SU-DHL-6 (cell line): Measurements from ENCODE around the gene GPSM1.

Source experiments
- H2AFZ ChIP-seq: fragments of 200-600 bp; sonication (generic); 2 replicates; pipeline ENCODE4 v1.6.1; 2014; ENCODE audit warnings: low read depth, mild to moderate bottlenecking, moderate library complexity, mixed read lengths, antibody characterized with exemption, low read length; ENCODE audit not compliant: severe bottlenecking
- H3F3A ChIP-seq: fragments of 200-600 bp; shearing (Covaris generic); 2 replicates; pipeline ENCODE4 v1.6.0; 2016; ENCODE audit warnings: antibody characterized with exemption, mild to moderate bottlenecking; ENCODE audit not compliant: insufficient read depth
- H3K27ac ChIP-seq: fragments of 200-600 bp; sonication (generic); 2 replicates; pipeline ENCODE4 v1.5.1; 2016; ENCODE audit warnings: low read depth, mild to moderate bottlenecking, low read length, moderate library complexity, mixed read lengths
- H3K27me3 ChIP-seq: fragments of 200-600 bp; sonication (generic), shearing (Covaris generic); 2 replicates; pipeline ENCODE4 v1.6.0; 2014; ENCODE audit warnings: mild to moderate bottlenecking, low read length
- H3K36me3 ChIP-seq: fragments of 200-600 bp; sonication (generic); 2 replicates; pipeline ENCODE4 v1.6.1; 2014; ENCODE audit warnings: mild to moderate bottlenecking, low read length, mixed read lengths
- H3K4me2 ChIP-seq: fragments of 300-600, 200-600 bp; shearing (Covaris generic), sonication (generic); 2 replicates; pipeline ENCODE4 v1.6.0; 2014; ENCODE audit warnings: low read length, low read depth, mild to moderate bottlenecking; ENCODE audit not compliant: poor library complexity, severe bottlenecking
- H3K4me3 ChIP-seq: fragments of 200-600 bp; sonication (generic); 2 replicates; pipeline ENCODE4 v1.5.1; 2014; ENCODE audit warnings: antibody characterized with exemption, low read length, mild to moderate bottlenecking, mixed read lengths; ENCODE audit not compliant: insufficient read depth, poor library complexity, severe bottlenecking
- H3K79me2 ChIP-seq: fragments of 200-600 bp; sonication (generic); 2 replicates; pipeline ENCODE4 v1.6.1; 2014; ENCODE audit warnings: mild to moderate bottlenecking, low read length, moderate library complexity; ENCODE audit not compliant: insufficient read depth
- H3K9ac ChIP-seq: fragments of 200-600 bp; sonication (generic); 2 replicates; pipeline ENCODE4 v1.7.0; 2014; ENCODE audit warnings: mild to moderate bottlenecking, low read length
- H3K9me2 ChIP-seq: fragments of 200-600 bp; sonication (generic); replicated peaks from 2 replicates; pipeline ENCODE4 v1.6.1; 2014; ENCODE audit warnings: low read length; ENCODE audit not compliant: insufficient read depth
- H3K9me3 ChIP-seq: fragments of 200-600 bp; sonication (generic); 2 replicates; pipeline ENCODE4 v1.6.1; 2014; ENCODE audit warnings: low read length, mixed read lengths; ENCODE audit not compliant: insufficient read depth
- H4K20me1 ChIP-seq: fragments of 200-600 bp; sonication (generic); 2 replicates; pipeline ENCODE4 v1.6.1; 2014; ENCODE audit warnings: low read depth, mild to moderate bottlenecking, antibody characterized with exemption, low read length, moderate library complexity, mixed read lengths
- EZH2phosphoT487 ChIP-seq: fragments of 200-600 bp; sonication (generic), shearing (Covaris generic); conservative IDR thresholded peaks from 2 replicates; pipeline ENCODE4 v1.6.1; 2018; ENCODE audit warnings: mild to moderate bottlenecking, antibody characterized with exemption, low read length, moderate library complexity, mixed read lengths
- TF ChIP-seq, protein P1 (sequence below): fragments of 200-600 bp; sonication (generic); IDR thresholded peaks from one replicate; pipeline ENCODE4 v1.5.1; 2017; ENCODE audit warnings: antibody characterized with exemption, mild to moderate bottlenecking, low read length, moderate library complexity; ENCODE audit not compliant: insufficient read depth, poor library complexity, severe bottlenecking

GPSM1 gene

DNA sequence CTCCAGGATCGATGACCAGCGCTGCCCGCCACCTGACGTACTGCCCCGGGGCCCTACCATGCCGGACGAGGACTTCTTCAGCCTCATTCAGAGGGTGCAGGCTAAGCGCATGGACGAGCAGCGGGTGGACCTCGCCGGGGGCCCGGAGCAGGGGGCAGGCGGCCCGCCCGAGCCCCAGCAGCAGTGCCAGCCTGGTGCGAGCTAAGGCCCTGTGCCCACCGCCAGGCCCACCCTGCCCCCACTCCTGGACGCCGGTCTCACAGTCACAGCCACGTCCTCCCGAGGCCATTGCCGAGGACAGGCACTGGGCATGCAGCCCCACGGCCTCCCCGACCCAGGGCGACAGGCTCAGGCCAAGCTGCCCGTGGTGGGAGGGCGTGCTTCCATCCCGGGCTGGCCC is 30.7 kb downstream of the GPSM1 start:
- H4K20me1 ChIP-seq: no peaks in the 10 kb centered on the region
- no peak for TF ChIP-seq EZH2phosphoT487
- TF ChIP-seq, protein P1, sequence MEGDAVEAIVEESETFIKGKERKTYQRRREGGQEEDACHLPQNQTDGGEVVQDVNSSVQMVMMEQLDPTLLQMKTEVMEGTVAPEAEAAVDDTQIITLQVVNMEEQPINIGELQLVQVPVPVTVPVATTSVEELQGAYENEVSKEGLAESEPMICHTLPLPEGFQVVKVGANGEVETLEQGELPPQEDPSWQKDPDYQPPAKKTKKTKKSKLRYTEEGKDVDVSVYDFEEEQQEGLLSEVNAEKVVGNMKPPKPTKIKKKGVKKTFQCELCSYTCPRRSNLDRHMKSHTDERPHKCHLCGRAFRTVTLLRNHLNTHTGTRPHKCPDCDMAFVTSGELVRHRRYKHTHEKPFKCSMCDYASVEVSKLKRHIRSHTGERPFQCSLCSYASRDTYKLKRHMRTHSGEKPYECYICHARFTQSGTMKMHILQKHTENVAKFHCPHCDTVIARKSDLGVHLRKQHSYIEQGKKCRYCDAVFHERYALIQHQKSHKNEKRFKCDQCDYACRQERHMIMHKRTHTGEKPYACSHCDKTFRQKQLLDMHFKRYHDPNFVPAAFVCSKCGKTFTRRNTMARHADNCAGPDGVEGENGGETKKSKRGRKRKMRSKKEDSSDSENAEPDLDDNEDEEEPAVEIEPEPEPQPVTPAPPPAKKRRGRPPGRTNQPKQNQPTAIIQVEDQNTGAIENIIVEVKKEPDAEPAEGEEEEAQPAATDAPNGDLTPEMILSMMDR: no peak
- no peaks in the 10 kb centered on the region for H3K79me2 ChIP-seq

DNA sequence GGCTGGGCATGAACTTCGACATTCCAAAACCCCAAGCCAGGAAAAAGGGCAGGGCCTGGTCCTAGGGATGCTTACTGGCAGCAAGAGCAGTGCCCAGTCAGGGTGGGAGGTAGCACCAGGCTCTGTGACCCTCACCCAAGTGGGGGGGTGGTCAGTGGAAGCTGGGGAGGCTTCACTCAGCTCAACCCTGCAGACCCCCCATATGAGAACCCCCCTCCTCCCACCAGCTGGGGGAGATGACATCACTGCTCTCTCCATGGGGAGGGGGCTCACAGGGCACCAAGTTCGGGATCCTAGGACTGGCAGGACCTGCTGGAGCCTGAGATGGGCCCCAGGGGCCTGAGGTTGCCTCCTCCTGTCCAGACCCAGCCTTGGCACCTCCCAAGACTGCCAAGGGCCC is 31.5 kb downstream of the GPSM1 start:
- Histone ChIP-seq H3K27me3 (no peaks in the 10 kb centered on the region), H3F3A (no peaks in the 10 kb centered on the region), H3K9me3 (no peaks in the 10 kb centered on the region), H3K4me3 (no peak overlapping the region), H3K27ac (no peak overlapping the region), H2AFZ (no peak overlapping the region), H3K4me2 (no peak overlapping the region), H3K9me2 (no peaks in the 10 kb centered on the region), H3K9ac (no peak overlapping the region), H3K36me3 (no peaks in the 10 kb centered on the region), H4K20me1 (no peaks in the 10 kb centered on the region), H3K79me2 (no peaks in the 10 kb centered on the region)
- no peak for TF ChIP-seq EZH2phosphoT487
- TF ChIP-seq, protein P1: no peak

More for the DNA sequence above, 30.7 kb downstream of the GPSM1 start:
- no peaks in the 10 kb centered on the region for H3K9me3 ChIP-seq
- no peak overlapping the region for H3K9ac ChIP-seq
- no peaks in the 10 kb centered on the region for H3K27me3 ChIP-seq
- no peaks in the 10 kb centered on the region for H3F3A ChIP-seq
- no peaks in the 10 kb centered on the region for H3K36me3 ChIP-seq
- H3K4me3 ChIP-seq: no peak overlapping the region
- no peak overlapping the region for H3K4me2 ChIP-seq
- no peak overlapping the region for H2AFZ ChIP-seq
- H3K27ac ChIP-seq: no peak overlapping the region
- H3K9me2 ChIP-seq: no peaks in the 10 kb centered on the region

DNA sequence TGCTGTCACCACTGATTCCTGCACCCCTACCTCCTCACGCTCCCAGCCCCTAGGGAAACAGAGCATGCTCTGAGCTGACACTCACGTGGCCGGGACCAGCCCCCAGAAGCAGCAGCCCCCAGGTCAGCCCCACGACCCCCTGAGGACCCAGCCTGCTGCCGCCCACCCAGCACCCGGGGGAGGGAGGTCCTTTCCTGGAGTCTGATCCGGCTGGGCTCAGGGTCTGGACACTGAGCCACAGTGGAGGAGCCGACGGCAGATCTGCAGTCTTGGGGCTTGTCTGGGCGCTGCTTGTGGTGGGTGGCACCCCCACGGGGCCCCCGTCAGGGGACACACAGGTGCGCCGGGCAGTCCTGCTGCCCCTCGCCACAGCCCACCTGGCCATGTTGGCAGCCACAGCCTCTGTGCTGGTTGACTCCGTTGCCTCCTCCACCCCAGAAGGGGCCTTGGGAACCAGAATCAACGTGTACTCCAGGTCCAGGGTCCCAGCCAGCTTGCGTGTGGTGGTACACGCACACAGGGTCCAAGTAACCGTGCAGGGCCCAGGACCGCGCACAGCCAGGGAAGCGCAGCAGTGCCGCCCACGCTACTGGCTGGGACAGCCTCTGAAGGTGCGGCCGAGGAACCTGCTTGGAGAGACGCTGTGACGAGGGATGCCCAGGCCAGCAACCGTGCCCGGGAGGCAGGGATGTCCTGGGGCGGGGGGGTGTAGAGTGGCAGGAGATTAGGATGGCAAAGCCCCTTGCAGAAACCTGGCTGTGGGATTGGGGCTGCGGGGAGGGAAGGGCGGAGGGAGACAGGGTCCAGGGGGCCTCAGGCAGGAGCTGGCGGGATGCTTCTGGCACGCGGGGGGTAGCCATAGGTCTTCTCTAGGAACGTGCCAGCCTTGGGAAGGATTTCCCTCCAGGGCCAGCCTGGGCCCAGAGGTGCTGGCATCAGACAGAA is 32.7 kb downstream of the GPSM1 start:
- Histone ChIP-seq H3K9me2 (no peaks in the 10 kb centered on the region), H3K9me3 (no peaks in the 10 kb centered on the region), H3K36me3 (no peaks in the 10 kb centered on the region), H3K4me2 (no peak overlapping the region), H3K9ac (no peak overlapping the region), H3K27ac (no peak overlapping the region), H2AFZ (no peak overlapping the region), H3F3A (no peaks in the 10 kb centered on the region), H4K20me1 (no peaks in the 10 kb centered on the region), H3K4me3 (no peak overlapping the region), H3K79me2 (no peaks in the 10 kb centered on the region), H3K27me3 (no peaks in the 10 kb centered on the region)
- TF ChIP-seq, protein P1: no peak
- no peak for TF ChIP-seq EZH2phosphoT487
